Measurements from ENCODE around the gene DIS3L.

- TF ChIP-seq POLR2A (IDR thresholded peaks at IDR 0.05), result no peak
- no peak for TF ChIP-seq POLR2AphosphoS5 (IDR thresholded peaks at IDR 0.05)
- TF ChIP-seq CTCF (IDR thresholded peaks at IDR 0.05), result no peak
Observed at GRCh38 chr15:66256692-66257091, 36.7 kb upstream of the DIS3L start.
